Skeletal muscle cell (primary cell): ENCODE results near the gene MYO5A.
"Not testable (repeated sequence)": the region's sequence is repeated elsewhere in the genome, so short reads cannot be mapped to it uniquely, and the experiment has no call there.

Experiments used
- DNase-seq: peaks from one replicate; pipeline ENCODE4 v3.0.0-alpha.2; 2010; ENCODE audit warnings: low read depth
- H3K4me3 ChIP-seq: 2 replicates; pipeline ENCODE4 v1.5.1; 2011; ENCODE audit warnings: low read depth, mild to moderate bottlenecking, control low read depth, low read length, moderate library complexity

The MYO5A gene

GRCh38 chr15:52512869-52513268 lies 15.8 kb downstream of the MYO5A start:
- DNase-seq, H3K4me3 ChIP-seq: not testable (repeated sequence)

- no peak for DNase-seq
- no peak overlapping the region for H3K4me3 ChIP-seq
These were observed 17.6 kb downstream of the MYO5A start for GRCh38 chr15:52511084-52511483.

- no peak overlapping the region for H3K4me3 ChIP-seq
- no peak for DNase-seq
These were observed 19.0 kb downstream of the MYO5A start for GRCh38 chr15:52509500-52510245.

- no peak for DNase-seq
- H3K4me3 ChIP-seq: no peak overlapping the region
These were observed 22.1 kb downstream of the MYO5A start for GRCh38 chr15:52506549-52506948.

GRCh38 chr15:52505151-52505550 lies 23.5 kb downstream of the MYO5A start:
- no peak for DNase-seq
- no peak overlapping the region for H3K4me3 ChIP-seq

GRCh38 chr15:52503788-52504496 lies 24.7 kb downstream of the MYO5A start:
- H3K4me3 ChIP-seq: no peak overlapping the region
- peak; percentile 66 for DNase-seq

GRCh38 chr15:52502608-52503007 lies 26.1 kb downstream of the MYO5A start:
- DNase-seq: no peak
- no peak overlapping the region for H3K4me3 ChIP-seq

GRCh38 chr15:52499506-52499905 lies 29.2 kb downstream of the MYO5A start:
- H3K4me3 ChIP-seq: no peak overlapping the region
- DNase-seq: no peak

- H3K4me3 ChIP-seq: no peak overlapping the region
- DNase-seq: no peak
These were observed 30.0 kb downstream of the MYO5A start for GRCh38 chr15:52498706-52499105.

GRCh38 chr15:52496776-52497470 lies 31.8 kb downstream of the MYO5A start:
- DNase-seq: peak; percentile 37
- no peak overlapping the region for H3K4me3 ChIP-seq

GRCh38 chr15:52496175-52496574 lies 32.5 kb downstream of the MYO5A start:
- no peak for DNase-seq
- H3K4me3 ChIP-seq: no peak overlapping the region

GRCh38 chr15:52495125-52495524 lies 33.6 kb downstream of the MYO5A start:
- no peak for DNase-seq
- H3K4me3 ChIP-seq: no peak overlapping the region

- no peak overlapping the region for H3K4me3 ChIP-seq
- no peak for DNase-seq
These were observed 34.7 kb downstream of the MYO5A start for GRCh38 chr15:52493968-52494367.

GRCh38 chr15:52492132-52492531 lies 36.5 kb downstream of the MYO5A start:
- DNase-seq: no peak

GRCh38 chr15:52491472-52491871 lies 37.2 kb downstream of the MYO5A start:
- DNase-seq: no peak
- H3K4me3 ChIP-seq: no peak overlapping the region

More at GRCh38 chr15:52492132-52492531, 36.5 kb downstream of the MYO5A start:
- no peak overlapping the region for H3K4me3 ChIP-seq

GRCh38 chr15:52489430-52489829 lies 39.2 kb downstream of the MYO5A start:
- not testable (repeated sequence) for DNase-seq, H3K4me3 ChIP-seq

GRCh38 chr15:52488830-52489229 lies 39.9 kb downstream of the MYO5A start:
- H3K4me3 ChIP-seq: no peak overlapping the region
- DNase-seq: no peak

GRCh38 chr15:52486003-52486996 lies 42.4 kb downstream of the MYO5A start:
- DNase-seq: no peak
- H3K4me3 ChIP-seq: no peak overlapping the region

- DNase-seq: no peak
These were observed 43.4 kb downstream of the MYO5A start for GRCh38 chr15:52485290-52485689.

More at GRCh38 chr15:52485290-52485689, 43.4 kb downstream of the MYO5A start:
- no peak overlapping the region for H3K4me3 ChIP-seq
